ENCODE measurements around the gene RINL. TPM values are rescaled to one million over a fixed set of nuclear protein-coding genes. Genes with fewer than 3 reads are reported as not detected.
A peak's percentile ranks its signal among the peaks of the same experiment; 100 is the strongest.

The RINL gene
- polyA plus RNA-seq, 1 of the 3 experiments (the other 2 are of a cell fraction) = 3.8 TPM

DNA sequence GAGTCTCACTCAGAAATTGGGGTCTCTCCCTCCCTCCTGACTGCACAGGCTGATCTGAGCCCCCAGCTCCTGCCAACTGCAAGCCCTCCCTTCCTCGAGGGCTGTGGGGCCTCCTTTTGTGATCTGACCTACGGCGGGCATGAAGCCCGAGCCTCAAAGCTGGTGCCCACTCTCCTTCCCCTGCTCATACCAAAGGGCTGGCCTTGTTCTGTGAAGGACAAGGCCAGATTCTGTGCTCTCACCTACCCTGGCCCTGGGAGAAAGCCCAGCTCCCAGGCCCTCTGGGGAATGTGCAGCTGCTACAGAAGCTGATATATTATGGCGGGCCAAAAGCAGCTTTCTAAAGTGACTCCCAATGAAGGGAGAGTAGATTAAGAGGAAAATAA is 37.5 kb downstream of the RINL start (continued):
- TF ChIP-seq, protein P1, sequence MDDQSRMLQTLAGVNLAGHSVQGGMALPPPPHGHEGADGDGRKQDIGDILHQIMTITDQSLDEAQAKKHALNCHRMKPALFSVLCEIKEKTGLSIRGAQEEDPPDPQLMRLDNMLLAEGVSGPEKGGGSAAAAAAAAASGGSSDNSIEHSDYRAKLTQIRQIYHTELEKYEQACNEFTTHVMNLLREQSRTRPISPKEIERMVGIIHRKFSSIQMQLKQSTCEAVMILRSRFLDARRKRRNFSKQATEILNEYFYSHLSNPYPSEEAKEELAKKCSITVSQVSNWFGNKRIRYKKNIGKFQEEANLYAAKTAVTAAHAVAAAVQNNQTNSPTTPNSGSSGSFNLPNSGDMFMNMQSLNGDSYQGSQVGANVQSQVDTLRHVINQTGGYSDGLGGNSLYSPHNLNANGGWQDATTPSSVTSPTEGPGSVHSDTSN (IDR thresholded peaks at IDR 0.05) = no peak
- TF ChIP-seq FOXJ3 (CRISPR knock-in tag; IDR thresholded peaks at IDR 0.05) = no peak
- TF ChIP-seq, protein P2, sequence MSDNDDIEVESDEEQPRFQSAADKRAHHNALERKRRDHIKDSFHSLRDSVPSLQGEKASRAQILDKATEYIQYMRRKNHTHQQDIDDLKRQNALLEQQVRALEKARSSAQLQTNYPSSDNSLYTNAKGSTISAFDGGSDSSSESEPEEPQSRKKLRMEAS (IDR thresholded peaks at IDR 0.05; ENCODE audit: low read depth) = no peak
- TF ChIP-seq GATA2 (CRISPR knock-in tag; IDR thresholded peaks at IDR 0.05) = no peak
- TF ChIP-seq TCF12 (IDR thresholded peaks at IDR 0.05) = no peak
- TF ChIP-seq, protein P3, sequence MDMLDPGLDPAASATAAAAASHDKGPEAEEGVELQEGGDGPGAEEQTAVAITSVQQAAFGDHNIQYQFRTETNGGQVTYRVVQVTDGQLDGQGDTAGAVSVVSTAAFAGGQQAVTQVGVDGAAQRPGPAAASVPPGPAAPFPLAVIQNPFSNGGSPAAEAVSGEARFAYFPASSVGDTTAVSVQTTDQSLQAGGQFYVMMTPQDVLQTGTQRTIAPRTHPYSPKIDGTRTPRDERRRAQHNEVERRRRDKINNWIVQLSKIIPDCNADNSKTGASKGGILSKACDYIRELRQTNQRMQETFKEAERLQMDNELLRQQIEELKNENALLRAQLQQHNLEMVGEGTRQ (IDR thresholded peaks at IDR 0.05; ENCODE audit: borderline replicate concordance, low read depth, low read length) = no peak
- no peak for TF ChIP-seq RCOR1 (IDR thresholded peaks at IDR 0.05; ENCODE audit: low read length)
- TF ChIP-seq CHD2 (IDR thresholded peaks at IDR 0.05; ENCODE audit: low read length, partially characterized antibody) = no peak
- TF ChIP-seq EZH2phosphoT487 (IDR thresholded peaks at IDR 0.05; ENCODE audit: borderline replicate concordance, low read depth) = no peak
- no peak for TF ChIP-seq EP300 (IDR thresholded peaks at IDR 0.05; ENCODE audit: borderline replicate concordance in 1 of 2, low read depth in 1 of 2, low read length in 1 of 2)
- TF ChIP-seq SMC3 (IDR thresholded peaks at IDR 0.05; ENCODE audit: low read depth, low read length) = no peak
- TF ChIP-seq, protein P4, sequence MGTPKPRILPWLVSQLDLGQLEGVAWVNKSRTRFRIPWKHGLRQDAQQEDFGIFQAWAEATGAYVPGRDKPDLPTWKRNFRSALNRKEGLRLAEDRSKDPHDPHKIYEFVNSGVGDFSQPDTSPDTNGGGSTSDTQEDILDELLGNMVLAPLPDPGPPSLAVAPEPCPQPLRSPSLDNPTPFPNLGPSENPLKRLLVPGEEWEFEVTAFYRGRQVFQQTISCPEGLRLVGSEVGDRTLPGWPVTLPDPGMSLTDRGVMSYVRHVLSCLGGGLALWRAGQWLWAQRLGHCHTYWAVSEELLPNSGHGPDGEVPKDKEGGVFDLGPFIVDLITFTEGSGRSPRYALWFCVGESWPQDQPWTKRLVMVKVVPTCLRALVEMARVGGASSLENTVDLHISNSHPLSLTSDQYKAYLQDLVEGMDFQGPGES (IDR thresholded peaks at IDR 0.05; ENCODE audit: low read depth, low read length) = no peak

DNA sequence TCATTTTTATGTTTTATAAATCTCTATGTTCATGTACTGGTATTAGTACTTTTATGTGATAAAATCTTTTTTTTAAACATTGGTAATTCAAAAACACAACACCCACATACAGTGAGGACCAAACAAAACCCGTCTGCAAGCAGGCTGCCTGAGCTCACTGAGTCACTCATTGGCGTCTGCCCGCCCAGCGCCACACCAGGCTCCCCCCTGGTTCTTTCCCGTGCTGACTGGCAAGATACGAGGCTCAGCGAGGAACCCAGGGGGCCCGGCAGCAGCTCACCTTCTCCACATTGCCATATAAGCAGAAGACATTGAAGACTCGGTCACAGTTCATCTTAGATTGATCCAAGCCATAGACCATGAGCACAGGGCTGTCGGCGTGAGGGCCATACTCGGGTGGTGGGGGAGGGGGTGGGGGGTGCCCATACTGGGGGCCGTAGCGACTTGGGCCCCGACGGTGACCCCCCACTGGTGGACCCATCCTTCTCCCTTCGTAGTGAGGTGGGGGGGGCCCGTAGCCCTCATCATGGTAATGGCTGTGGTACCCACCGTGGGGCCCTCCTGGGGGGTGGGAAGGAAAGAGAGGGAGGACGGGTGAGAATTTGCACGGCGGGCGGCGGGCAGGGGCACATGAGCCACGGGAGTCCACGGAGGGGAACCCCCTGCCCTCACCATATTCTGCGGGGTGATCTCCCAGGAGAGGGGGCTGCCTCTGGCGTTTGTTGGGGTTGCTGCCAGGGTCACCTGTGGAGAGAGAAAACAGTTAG is 38.1 kb downstream of the RINL start:
- Histone ChIP-seq H3K4me3 (ENCODE audit: low read depth in 2 of 2, low read length in 1 of 2) (no peak overlapping the region), H3K9me2 (no peaks in the 10 kb centered on the region), H3K27me3 (ENCODE audit: insufficient read depth) (no peaks in the 10 kb centered on the region), H3F3A (replicated peaks; ENCODE audit: insufficient read depth) (peaks cover 79% of the 10 kb centered on the region), H3K36me3 (replicated peaks in 1 of 2; ENCODE audit: control insufficient read depth in 1 of 2, insufficient read depth in 2 of 2, low read length in 1 of 2) (peaks cover 69 to 80% of the 10 kb centered on the region in 2 experiments), H3K79me2 (ENCODE audit: insufficient read depth) (peaks cover 61% of the 10 kb centered on the region), H3K4me1 (ENCODE audit: control insufficient read depth in 1 of 2, insufficient read depth in 2 of 2, low read depth in 1 of 2, low read length in 1 of 2) (peaks cover 30 to 49% of the 10 kb centered on the region in 2 experiments; a peak in 3 of 4 replicates), H3K4me2 (no peak overlapping the region), H4K20me1 (ENCODE audit: insufficient read depth) (peaks cover 70% of the 10 kb centered on the region), H3K27ac (ENCODE audit: low read depth in 2 of 2, low read length in 1 of 2) (peak overlapping the region in 1 of 2 experiments; percentile 82; a peak in 3 of 4 replicates), H3K9me3 (no peaks in the 10 kb centered on the region), H2AFZ (ENCODE audit: low read depth) (no peak overlapping the region), H3K9ac (no peak overlapping the region; the same call in 1 of the 2 replicates)
- TF ChIP-seq, protein P4 (IDR thresholded peaks at IDR 0.05; ENCODE audit: low read depth, low read length) = no peak
- no peak; the same call in 1 of the 2 replicates for TF ChIP-seq JUND (IDR thresholded peaks at IDR 0.05)
- no peak for TF ChIP-seq TAF1 (IDR thresholded peaks at IDR 0.05; ENCODE audit: borderline replicate concordance, low read depth, low read length)
- TF ChIP-seq FOXM1 (IDR thresholded peaks at IDR 0.05; ENCODE audit: low read depth) = no peak
- TF ChIP-seq FOSL2 (IDR thresholded peaks at IDR 0.05; ENCODE audit: borderline replicate concordance, low read depth) = peak; percentile 26; the same call in 1 of the 2 replicates
- WGBS (ENCODE audit: low lambda C conversion rate) = 72% methylated on average over 28 of the region's 28 CpGs
- ChIA-PET CTCF (interaction anchor here (0.8 to 1.9 kb wide), 3 partner anchors 8 to 90 kb away, joined by 3 to 4 read pairs (median 3); partner anchors contain the start of genes MRPS12 and SARS2), POLR2A (interaction anchor here (1.6 kb wide), 1 partner anchor 8 kb away, joined by 6 read pairs; the partner anchor contains the start of gene ECH1)
- no peak for DNase-seq
